ENCODE results near the gene PAFAH1B1.

DNA sequence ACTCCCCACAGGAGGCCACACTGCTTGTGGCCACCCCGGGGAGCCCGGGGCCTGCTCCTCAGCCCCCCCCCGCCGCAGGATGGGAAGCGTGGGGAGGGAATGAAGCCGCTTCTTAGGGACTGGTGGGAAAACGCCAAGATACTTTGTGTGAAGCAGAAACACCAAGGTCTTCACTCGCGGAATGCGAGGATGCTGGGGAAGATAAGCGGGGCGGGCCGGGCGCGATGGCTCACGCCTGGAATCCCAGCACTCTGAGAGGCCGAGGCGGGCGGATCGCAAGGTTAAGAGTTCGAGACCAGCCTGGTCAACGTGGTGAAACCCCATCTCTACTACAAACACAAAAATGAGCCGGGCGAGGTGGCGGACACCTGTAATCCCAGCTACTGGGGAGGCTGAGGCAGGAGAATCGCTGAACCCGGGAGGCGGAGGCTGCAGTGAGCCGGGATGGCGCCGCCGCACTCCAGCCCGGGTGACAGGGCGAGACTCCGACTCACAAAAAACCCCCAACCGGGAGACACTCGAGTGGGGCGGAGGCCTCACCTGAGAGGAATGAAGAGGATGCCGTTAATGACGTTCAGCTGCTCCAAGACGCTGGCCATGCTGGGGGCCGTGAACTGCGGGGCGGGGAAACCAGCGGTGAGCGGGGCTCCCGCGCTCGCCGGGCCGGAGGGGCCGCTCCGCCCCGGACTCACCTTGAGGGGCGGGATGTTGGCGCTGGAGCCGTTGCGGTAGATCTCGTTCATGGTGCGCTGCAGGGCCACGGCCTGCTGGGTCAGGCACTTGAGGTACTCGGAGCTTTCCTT lies 97.8 kb downstream of the PAFAH1B1 start:
- TF ChIP-seq, protein P1, sequence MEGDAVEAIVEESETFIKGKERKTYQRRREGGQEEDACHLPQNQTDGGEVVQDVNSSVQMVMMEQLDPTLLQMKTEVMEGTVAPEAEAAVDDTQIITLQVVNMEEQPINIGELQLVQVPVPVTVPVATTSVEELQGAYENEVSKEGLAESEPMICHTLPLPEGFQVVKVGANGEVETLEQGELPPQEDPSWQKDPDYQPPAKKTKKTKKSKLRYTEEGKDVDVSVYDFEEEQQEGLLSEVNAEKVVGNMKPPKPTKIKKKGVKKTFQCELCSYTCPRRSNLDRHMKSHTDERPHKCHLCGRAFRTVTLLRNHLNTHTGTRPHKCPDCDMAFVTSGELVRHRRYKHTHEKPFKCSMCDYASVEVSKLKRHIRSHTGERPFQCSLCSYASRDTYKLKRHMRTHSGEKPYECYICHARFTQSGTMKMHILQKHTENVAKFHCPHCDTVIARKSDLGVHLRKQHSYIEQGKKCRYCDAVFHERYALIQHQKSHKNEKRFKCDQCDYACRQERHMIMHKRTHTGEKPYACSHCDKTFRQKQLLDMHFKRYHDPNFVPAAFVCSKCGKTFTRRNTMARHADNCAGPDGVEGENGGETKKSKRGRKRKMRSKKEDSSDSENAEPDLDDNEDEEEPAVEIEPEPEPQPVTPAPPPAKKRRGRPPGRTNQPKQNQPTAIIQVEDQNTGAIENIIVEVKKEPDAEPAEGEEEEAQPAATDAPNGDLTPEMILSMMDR (IDR thresholded peaks at IDR 0.05; ENCODE audit: low read depth, low read length, missing input control), result no peak
- TF ChIP-seq YY1 (IDR thresholded peaks at IDR 0.05) (no peak), SP1 (IDR thresholded peaks at IDR 0.05) (no peak), MAX (IDR thresholded peaks at IDR 0.05) (no peak)
- TF ChIP-seq, protein P2, sequence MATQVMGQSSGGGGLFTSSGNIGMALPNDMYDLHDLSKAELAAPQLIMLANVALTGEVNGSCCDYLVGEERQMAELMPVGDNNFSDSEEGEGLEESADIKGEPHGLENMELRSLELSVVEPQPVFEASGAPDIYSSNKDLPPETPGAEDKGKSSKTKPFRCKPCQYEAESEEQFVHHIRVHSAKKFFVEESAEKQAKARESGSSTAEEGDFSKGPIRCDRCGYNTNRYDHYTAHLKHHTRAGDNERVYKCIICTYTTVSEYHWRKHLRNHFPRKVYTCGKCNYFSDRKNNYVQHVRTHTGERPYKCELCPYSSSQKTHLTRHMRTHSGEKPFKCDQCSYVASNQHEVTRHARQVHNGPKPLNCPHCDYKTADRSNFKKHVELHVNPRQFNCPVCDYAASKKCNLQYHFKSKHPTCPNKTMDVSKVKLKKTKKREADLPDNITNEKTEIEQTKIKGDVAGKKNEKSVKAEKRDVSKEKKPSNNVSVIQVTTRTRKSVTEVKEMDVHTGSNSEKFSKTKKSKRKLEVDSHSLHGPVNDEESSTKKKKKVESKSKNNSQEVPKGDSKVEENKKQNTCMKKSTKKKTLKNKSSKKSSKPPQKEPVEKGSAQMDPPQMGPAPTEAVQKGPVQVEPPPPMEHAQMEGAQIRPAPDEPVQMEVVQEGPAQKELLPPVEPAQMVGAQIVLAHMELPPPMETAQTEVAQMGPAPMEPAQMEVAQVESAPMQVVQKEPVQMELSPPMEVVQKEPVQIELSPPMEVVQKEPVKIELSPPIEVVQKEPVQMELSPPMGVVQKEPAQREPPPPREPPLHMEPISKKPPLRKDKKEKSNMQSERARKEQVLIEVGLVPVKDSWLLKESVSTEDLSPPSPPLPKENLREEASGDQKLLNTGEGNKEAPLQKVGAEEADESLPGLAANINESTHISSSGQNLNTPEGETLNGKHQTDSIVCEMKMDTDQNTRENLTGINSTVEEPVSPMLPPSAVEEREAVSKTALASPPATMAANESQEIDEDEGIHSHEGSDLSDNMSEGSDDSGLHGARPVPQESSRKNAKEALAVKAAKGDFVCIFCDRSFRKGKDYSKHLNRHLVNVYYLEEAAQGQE (IDR thresholded peaks at IDR 0.05), result no peak
